ENCODE measurements around the gene C6orf132.

DNA sequence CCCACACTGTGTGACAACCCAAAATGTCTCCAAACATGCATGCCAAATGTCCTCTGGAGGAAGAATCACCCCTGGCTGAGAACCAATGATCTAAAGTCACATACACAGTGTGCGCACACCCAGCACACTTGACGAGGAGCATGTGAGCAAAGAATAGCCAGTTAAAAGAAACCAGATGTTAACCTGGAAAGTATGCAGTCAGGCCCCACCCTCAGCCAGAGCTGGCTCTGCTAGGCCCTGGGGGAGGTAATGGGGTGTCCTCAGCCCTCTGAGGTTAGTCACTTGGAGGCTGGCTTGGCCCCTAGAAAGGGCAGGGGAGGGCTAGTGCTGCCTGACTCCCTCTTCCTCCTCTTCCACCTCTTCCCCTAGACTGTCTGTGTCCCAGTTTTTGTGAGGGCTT, 15.6 kb upstream of the C6orf132 start:
- TF ChIP-seq, protein P1, sequence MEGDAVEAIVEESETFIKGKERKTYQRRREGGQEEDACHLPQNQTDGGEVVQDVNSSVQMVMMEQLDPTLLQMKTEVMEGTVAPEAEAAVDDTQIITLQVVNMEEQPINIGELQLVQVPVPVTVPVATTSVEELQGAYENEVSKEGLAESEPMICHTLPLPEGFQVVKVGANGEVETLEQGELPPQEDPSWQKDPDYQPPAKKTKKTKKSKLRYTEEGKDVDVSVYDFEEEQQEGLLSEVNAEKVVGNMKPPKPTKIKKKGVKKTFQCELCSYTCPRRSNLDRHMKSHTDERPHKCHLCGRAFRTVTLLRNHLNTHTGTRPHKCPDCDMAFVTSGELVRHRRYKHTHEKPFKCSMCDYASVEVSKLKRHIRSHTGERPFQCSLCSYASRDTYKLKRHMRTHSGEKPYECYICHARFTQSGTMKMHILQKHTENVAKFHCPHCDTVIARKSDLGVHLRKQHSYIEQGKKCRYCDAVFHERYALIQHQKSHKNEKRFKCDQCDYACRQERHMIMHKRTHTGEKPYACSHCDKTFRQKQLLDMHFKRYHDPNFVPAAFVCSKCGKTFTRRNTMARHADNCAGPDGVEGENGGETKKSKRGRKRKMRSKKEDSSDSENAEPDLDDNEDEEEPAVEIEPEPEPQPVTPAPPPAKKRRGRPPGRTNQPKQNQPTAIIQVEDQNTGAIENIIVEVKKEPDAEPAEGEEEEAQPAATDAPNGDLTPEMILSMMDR (IDR thresholded peaks at IDR 0.05; ENCODE audit: low read length) = no peak
- TF ChIP-seq EZH2 (IDR thresholded peaks at IDR 0.05; ENCODE audit: borderline replicate concordance, low read length) = no peak

All from OCI-LY1 (cell line).